Progenitor cell of endocrine pancreas (in vitro differentiated cells): Measurements from ENCODE around the gene PATZ1. TPM values are rescaled to one million over a fixed set of nuclear protein-coding genes. Genes with fewer than 3 reads are reported as not detected.
A peak's percentile ranks its signal among the peaks of the same experiment; 100 is the strongest.
"Not testable (repeated sequence)": the region's sequence is repeated elsewhere in the genome, so short reads cannot be mapped to it uniquely, and the experiment has no call there.

ENCODE experiments used
- DNase-seq: peaks from one replicate; pipeline ENCODE4 v3.0.0; 2021; ENCODE audit warnings: low spot score; ENCODE audit not compliant: unreplicated experiment
- H3K27ac Mint-ChIP-seq: 2 replicates; pipeline ENCODE4 v1.8.0; 2021; ENCODE audit warnings: mild to moderate bottlenecking, moderate library complexity, mixed read lengths
- H3K27me3 Mint-ChIP-seq: 2 replicates; pipeline ENCODE4 v1.8.0; 2021; ENCODE audit warnings: mixed read lengths
- H3K36me3 Mint-ChIP-seq: 2 replicates; pipeline ENCODE4 v1.8.0; 2022; ENCODE audit warnings: mixed read lengths; ENCODE audit not compliant: insufficient read depth
- H3K4me1 Mint-ChIP-seq: 2 replicates; pipeline ENCODE4 v1.8.0; 2021; ENCODE audit warnings: low read depth, mixed read lengths
- H3K4me3 Mint-ChIP-seq: 2 replicates; pipeline ENCODE4 v1.8.0; 2021; ENCODE audit warnings: low read depth, mild to moderate bottlenecking, moderate library complexity, mixed read lengths
- H3K9me3 Mint-ChIP-seq: 2 replicates; pipeline ENCODE4 v1.8.0; 2021; ENCODE audit warnings: low read depth, mixed read lengths
- total RNA-seq: library from RNA; stranded (reverse); gene quantifications from 2 replicates; pipeline ENCODE4 v1.2.1, GENCODE V29; 2021
- TF ChIP-seq, protein P1 (sequence below): fragments of 200-600 bp; sonication (generic); IDR thresholded peaks from one replicate; pipeline ENCODE4 v1.5.0; 2021; ENCODE audit warnings: antibody characterized with exemption, mild to moderate bottlenecking; ENCODE audit not compliant: unreplicated experiment

PATZ1 gene
- total RNA-seq, 1 donor from 2014 or later: 93.6 TPM

DNA sequence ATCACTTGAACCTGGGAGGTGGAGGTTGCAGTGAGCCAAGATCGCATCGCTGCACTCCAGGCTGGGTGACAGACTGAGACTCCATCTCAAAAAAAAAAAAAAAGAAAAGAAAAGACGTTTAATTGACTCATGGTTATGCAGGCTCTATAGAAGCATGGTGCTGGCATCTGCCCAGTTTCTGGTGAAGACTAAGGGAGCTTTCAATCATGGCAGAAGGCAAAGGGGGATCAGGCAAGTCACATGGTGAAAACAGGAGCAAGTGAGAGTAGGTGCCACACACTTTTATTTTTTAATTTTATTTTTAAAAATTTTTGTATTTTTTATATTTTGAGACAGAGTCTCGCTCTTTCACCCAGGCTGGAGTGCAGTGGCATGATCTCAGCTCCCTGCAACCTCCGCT, 8.4 kb upstream of the PATZ1 start:
- TF ChIP-seq, protein P1, sequence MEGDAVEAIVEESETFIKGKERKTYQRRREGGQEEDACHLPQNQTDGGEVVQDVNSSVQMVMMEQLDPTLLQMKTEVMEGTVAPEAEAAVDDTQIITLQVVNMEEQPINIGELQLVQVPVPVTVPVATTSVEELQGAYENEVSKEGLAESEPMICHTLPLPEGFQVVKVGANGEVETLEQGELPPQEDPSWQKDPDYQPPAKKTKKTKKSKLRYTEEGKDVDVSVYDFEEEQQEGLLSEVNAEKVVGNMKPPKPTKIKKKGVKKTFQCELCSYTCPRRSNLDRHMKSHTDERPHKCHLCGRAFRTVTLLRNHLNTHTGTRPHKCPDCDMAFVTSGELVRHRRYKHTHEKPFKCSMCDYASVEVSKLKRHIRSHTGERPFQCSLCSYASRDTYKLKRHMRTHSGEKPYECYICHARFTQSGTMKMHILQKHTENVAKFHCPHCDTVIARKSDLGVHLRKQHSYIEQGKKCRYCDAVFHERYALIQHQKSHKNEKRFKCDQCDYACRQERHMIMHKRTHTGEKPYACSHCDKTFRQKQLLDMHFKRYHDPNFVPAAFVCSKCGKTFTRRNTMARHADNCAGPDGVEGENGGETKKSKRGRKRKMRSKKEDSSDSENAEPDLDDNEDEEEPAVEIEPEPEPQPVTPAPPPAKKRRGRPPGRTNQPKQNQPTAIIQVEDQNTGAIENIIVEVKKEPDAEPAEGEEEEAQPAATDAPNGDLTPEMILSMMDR: no peak
- no peak for DNase-seq
- Mint-ChIP-seq H3K4me3 (no peak overlapping the region), H3K27me3 (no peaks in the 10 kb centered on the region), H3K9me3 (no peaks in the 10 kb centered on the region), H3K36me3 (no peaks in the 10 kb centered on the region), H3K27ac (no peak overlapping the region), H3K4me1 (peaks cover 2% of the 10 kb centered on the region)

DNA sequence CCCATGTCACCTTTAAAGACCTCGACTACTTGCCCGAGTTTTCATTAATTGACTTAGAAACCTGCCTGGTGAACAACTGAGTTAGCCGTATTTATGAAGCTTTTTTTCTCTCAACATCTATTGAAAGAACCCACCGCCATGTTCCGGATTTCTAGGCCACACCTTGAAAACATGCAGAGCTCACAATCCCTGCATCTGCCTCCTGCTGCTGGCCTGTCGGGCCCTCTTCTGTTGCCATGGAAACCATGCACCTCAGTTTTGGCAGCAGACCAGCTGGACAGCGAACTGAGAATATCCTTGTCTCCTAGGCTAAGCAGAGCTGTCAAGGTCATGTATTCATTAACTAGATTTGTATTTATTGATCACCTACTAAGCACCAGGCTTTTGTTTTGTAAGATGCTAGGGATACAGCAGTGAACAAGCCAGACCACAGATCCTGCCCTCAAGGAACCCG, 4.3 kb upstream of the PATZ1 start:
- H3K4me1 Mint-ChIP-seq: peaks cover 6% of the 10 kb centered on the region
- no peaks in the 10 kb centered on the region for H3K27me3 Mint-ChIP-seq
- H3K36me3 Mint-ChIP-seq: no peaks in the 10 kb centered on the region
- no peak overlapping the region for H3K4me3 Mint-ChIP-seq
- H3K27ac Mint-ChIP-seq: no peak overlapping the region
- TF ChIP-seq, protein P1: no peak
- H3K9me3 Mint-ChIP-seq: no peaks in the 10 kb centered on the region
- no peak for DNase-seq

DNA sequence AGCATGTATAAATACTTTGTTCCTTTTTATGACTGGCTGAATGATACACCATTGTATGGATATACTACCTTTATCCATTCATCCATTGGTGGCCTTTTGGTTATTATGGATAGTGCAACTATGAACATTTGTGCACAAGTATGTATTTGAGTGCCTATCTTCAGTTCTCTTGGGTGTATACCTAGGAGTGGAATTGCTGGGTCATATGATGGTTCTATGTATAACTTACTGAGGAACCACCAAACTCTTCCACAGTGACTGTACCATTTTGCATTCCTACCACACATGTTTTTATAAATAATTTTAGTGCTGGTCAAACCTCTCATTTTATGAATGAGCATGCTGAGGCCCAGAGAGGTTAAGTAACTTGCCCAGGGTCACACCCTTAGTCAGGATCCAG, 3.8 kb upstream of the PATZ1 start:
- peaks cover 7% of the 10 kb centered on the region for H3K4me1 Mint-ChIP-seq
- H3K9me3 Mint-ChIP-seq: no peaks in the 10 kb centered on the region
- no peaks in the 10 kb centered on the region for H3K36me3 Mint-ChIP-seq
- H3K4me3 Mint-ChIP-seq: no peak overlapping the region
- H3K27ac Mint-ChIP-seq: no peak overlapping the region
- no peak for DNase-seq
- no peaks in the 10 kb centered on the region for H3K27me3 Mint-ChIP-seq
- TF ChIP-seq, protein P1: no peak

DNA sequence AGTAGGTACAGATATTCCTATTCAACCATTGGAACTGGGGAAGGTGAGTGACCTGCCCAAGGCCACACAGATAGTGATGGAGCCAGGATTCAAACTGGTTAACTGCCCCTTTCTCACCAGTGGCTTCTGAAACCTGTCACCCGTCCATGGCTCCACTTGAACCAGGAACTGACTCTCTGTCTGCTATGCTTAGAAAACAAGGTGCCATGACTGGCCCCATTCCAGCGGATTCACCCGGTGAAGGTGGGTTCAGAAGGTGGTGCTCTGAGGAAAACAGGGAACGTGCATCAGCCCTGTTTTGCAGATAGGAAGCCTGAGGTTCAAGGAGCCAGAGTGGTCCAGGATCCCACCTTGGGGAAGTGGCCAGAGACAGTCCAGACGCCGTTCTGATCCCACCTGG, 2.6 kb upstream of the PATZ1 start:
- H3K9me3 Mint-ChIP-seq: no peaks in the 10 kb centered on the region
- no peak overlapping the region for H3K27ac Mint-ChIP-seq
- no peaks in the 10 kb centered on the region for H3K27me3 Mint-ChIP-seq
- peaks cover under 1% of the 10 kb centered on the region for H3K36me3 Mint-ChIP-seq
- TF ChIP-seq, protein P1: no peak
- no peak overlapping the region for H3K4me3 Mint-ChIP-seq
- no peak for DNase-seq
- peaks cover 18% of the 10 kb centered on the region for H3K4me1 Mint-ChIP-seq

DNA sequence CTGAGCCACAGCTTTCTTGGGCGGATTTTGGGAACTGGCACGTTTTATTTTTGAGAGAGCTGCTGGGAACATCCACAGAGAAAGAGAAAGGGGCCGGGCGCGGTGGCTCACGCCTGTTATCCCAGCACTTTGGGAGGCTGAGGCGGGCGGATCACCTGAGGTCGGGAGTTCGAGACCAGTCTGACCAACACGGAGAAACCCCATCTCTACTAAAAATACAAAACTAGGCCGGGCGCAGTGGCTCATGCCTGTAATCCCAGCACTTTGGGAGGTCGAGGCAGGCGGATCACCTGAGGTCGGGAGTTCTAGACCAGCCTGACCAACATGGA, 1.8 kb upstream of the PATZ1 start:
- peak overlapping the region; percentile 96 for H3K27ac Mint-ChIP-seq
- not testable (repeated sequence) for H3K27me3 Mint-ChIP-seq, DNase-seq, H3K36me3 Mint-ChIP-seq, H3K9me3 Mint-ChIP-seq
- peaks cover 26% of the 10 kb centered on the region for H3K4me1 Mint-ChIP-seq
- peak overlapping the region; percentile 85 for H3K4me3 Mint-ChIP-seq

DNA sequence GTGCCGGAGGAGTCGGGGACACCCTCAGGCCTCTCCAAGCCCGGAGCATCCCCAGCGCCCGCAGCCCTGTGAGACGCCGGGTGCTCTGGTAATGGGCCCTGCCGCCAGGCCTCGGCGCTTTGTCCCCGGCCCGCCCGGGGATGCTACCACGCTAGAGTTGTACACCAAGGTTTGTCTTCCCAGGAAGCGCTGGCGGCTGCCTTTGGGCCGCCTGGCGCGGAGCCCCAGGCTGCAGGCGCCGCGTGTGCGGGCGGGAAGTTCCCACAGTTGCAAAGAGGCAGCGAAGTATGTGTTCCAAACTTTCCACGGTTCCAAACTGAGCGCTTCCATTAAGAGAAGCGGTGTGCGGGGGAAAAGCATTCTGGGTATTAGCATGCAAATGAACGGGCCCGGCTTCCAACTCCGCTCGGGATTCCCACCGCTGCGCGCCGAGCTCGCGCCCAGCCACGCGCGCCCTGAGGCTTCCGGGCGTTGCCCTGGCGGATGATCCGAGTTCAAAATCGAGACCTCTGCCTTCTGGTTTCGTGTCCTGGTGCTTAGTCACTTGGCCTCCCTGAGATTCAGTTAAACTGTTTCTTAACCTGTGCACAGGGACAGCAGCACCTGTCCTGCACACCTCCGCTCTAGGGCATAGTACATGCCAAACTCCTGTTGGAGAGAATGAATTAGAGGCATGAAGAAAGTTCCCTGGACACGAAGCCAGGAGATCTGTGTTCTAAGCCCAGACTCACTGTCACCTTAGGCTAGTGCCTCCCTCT, 1.3 kb upstream of the PATZ1 start:
- Mint-ChIP-seq H3K36me3 (peaks cover 2% of the 10 kb centered on the region), H3K27ac (peak overlapping the region; percentile 96), H3K27me3 (no peaks in the 10 kb centered on the region), H3K4me1 (peaks cover 31% of the 10 kb centered on the region), H3K4me3 (peak overlapping the region; percentile 85), H3K9me3 (no peaks in the 10 kb centered on the region)
- peak; percentile 31 for DNase-seq
- TF ChIP-seq, protein P1: no peak
